Measurements from ENCODE around the gene SLC38A5. TPM values are rescaled to one million over a fixed set of nuclear protein-coding genes. Genes with fewer than 3 reads are reported as not detected.

Gene SLC38A5
- total RNA-seq, 1 experiment from 2014 or later = 54.6 TPM

DNA sequence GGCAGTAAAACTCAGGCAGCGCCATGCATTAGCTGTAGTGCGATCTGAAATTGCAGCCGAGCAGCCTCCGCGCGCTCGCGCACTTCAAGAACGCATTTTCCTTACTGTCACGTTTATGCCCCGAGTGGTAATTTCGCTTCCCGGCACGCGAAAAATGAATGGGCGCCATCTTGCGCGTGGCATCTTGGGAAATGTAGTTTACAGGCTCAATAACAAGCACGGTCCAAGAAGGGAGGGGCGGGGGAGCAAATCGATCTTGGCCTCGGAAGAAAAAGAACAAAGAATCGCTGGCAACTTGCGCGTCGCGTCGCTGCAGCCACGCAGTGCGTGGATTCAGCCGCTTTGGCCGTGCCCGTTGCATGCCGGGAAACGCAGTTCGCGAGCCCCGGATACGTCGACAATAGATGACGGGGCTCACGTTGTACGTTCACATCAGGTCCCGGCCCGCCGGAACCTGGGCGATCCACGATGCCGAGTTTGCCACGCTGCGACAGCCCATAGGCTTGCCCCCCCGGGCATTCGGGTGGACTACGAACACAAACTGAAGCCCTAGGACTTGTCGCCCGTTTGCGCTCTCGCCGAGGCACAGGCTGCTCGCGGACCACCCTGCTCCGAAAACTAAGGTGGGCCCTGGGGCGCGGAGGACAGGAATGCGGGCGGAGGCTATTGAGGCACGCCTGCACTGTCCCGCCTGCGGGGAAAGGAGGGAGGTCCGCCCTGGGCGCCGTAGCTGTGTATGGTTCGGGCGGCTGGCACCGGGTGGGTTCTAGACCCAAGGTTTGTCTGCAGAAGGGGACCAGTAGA lies 5.9 kb upstream of the SLC38A5 start, which contains the start of gene FTSJ1:
Gene FTSJ1 (plus strand): TSS at position 426 of the 804 bp plus-strand sequence. CDS start 1,849 bp downstream, outside the sequence.
- CTCF ChIA-PET = no interaction called here

More for the DNA sequence above, 5.9 kb upstream of the SLC38A5 start, which contains the start of gene FTSJ1:
- H3K4me3 ChIP-seq (replicated peaks in 1 of 2; ENCODE audit: low read depth in 1 of 2, low read length in 2 of 2) = peak within 1 kb of the TSS; percentile 79 to 86
- H3K9me2 ChIP-seq (ENCODE audit: insufficient read depth) = no peaks in the 10 kb centered on the region
- H2AFZ ChIP-seq (ENCODE audit: low read depth, low read length, poor library complexity, severe bottlenecking) = peak within 1 kb of the TSS; percentile 26
- peaks cover under 1 to 5% of the 10 kb centered on the region in 2 experiments; a peak in 2 of 4 replicates for H3K36me3 ChIP-seq (ENCODE audit: control insufficient read depth in 1 of 2, insufficient read depth in 2 of 2, low read length in 2 of 2)
- TF ChIP-seq CBX3 (IDR thresholded peaks at IDR 0.05; ENCODE audit: low read depth) (no peak), POLR2AphosphoS5 (IDR thresholded peaks at IDR 0.05; ENCODE audit: low read depth, low read length) (peak; percentile 68), YY1 (IDR thresholded peaks at IDR 0.05; ENCODE audit: extremely low read depth, insufficient replicate concordance, low read depth, low read length) (peak; percentile 92), TCF7L2 (IDR thresholded peaks at IDR 0.05; ENCODE audit: borderline replicate concordance, extremely low read depth, insufficient read depth, insufficient read length) (peak; percentile 93), CTCF (IDR thresholded peaks at IDR 0.05 in 2 of 3, conservative IDR thresholded peaks at IDR 0.05 in 1 of 3; ENCODE audit: borderline replicate concordance in 1 of 3, insufficient read depth in 1 of 3, low read depth in 2 of 3, low read length in 2 of 3) (no peak), POLR2A (IDR thresholded peaks at IDR 0.05; ENCODE audit: borderline replicate concordance, extremely low read depth, insufficient read depth, insufficient read length) (peak; percentile 45), ELF1 (IDR thresholded peaks at IDR 0.05; ENCODE audit: borderline replicate concordance, low read depth) (no peak)
- TF ChIP-seq, protein P1, sequence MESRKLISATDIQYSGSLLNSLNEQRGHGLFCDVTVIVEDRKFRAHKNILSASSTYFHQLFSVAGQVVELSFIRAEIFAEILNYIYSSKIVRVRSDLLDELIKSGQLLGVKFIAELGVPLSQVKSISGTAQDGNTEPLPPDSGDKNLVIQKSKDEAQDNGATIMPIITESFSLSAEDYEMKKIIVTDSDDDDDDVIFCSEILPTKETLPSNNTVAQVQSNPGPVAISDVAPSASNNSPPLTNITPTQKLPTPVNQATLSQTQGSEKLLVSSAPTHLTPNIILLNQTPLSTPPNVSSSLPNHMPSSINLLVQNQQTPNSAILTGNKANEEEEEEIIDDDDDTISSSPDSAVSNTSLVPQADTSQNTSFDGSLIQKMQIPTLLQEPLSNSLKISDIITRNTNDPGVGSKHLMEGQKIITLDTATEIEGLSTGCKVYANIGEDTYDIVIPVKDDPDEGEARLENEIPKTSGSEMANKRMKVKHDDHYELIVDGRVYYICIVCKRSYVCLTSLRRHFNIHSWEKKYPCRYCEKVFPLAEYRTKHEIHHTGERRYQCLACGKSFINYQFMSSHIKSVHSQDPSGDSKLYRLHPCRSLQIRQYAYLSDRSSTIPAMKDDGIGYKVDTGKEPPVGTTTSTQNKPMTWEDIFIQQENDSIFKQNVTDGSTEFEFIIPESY (IDR thresholded peaks at IDR 0.05; ENCODE audit: extremely low read depth, insufficient replicate concordance, low read length) = no peak
- TSS peak; percentile 77 for BruUV-seq (replicated peaks)
- H3K9me3 ChIP-seq (ENCODE audit: control insufficient read depth in 1 of 2, insufficient read depth in 1 of 2, low read depth in 1 of 2, low read length in 2 of 2) = no peaks in the 10 kb centered on the region
- H3K27ac ChIP-seq (ENCODE audit: low read depth, low read length) = peak within 1 kb of the TSS; percentile 71
- ChIA-PET POLR2A (no interaction called here), RAD21 (ENCODE audit: low non-redundant PET in 1 of 2, low total read pairs in 2 of 2, uncharacterized antibody in 2 of 2, unreplicated experiment in 2 of 2) (no interaction called here)
- no peaks in the 10 kb centered on the region for H4K20me1 ChIP-seq (ENCODE audit: insufficient read depth)
- H3K27me3 ChIP-seq (ENCODE audit: insufficient read depth, low read length) = no peaks in the 10 kb centered on the region
- peaks cover 41% of the 10 kb centered on the region for H3K79me2 ChIP-seq (ENCODE audit: insufficient read depth, low read length)
- peak within 1 kb of the TSS; percentile 86 for H3K4me2 ChIP-seq (ENCODE audit: low read length)
- intact Hi-C loops (cut with micrococcal nuclease) = loop anchor here (2.0 to 10.0 kb wide), 3 partner anchors 33 to 99 kb away; partner anchors contain the start of genes PORCN, RBM3 and TBC1D25
- DNase-seq (ENCODE audit: low read depth, low spot score) = peak; percentile 78
- peak within 1 kb of the TSS; percentile 97 for H3K9ac ChIP-seq (ENCODE audit: low read length)
- peak; percentile 86 for ATAC-seq
- peaks cover 5 to 22% of the 10 kb centered on the region in 2 experiments; a peak in 3 of 4 replicates for H3K4me1 ChIP-seq (ENCODE audit: control insufficient read depth in 1 of 2, insufficient read depth in 2 of 2, low read length in 2 of 2)
